Endodermal cell (in vitro differentiated cells): ENCODE measurements around the gene COL5A2. TPM values are rescaled to one million over a fixed set of nuclear protein-coding genes. Genes with fewer than 3 reads are reported as not detected.
A peak's percentile ranks its signal among the peaks of the same experiment; 100 is the strongest.

Experiments used
- DNase-seq: peaks from one replicate; pipeline ENCODE4 v3.0.0-alpha.2; 2017
- H3K27ac ChIP-seq: 2 replicates; pipeline ENCODE4 v1.5.1; 2013; ENCODE audit warnings: mild to moderate bottlenecking, low read depth, low read length, moderate library complexity
- H3K27me3 ChIP-seq: 2 replicates; pipeline ENCODE4 v1.6.1; 2013; ENCODE audit warnings: mild to moderate bottlenecking, low read length, moderate library complexity; ENCODE audit not compliant: insufficient read depth, control insufficient read depth, poor library complexity, severe bottlenecking
- H3K36me3 ChIP-seq: 2 replicates; pipeline ENCODE4 v1.7.0; 2013; ENCODE audit warnings: mild to moderate bottlenecking, low read length, moderate library complexity; ENCODE audit not compliant: control insufficient read depth, insufficient read depth
- H3K4me1 ChIP-seq: one replicate; pipeline ENCODE4 v1.7.0; 2013; ENCODE audit warnings: low read length; ENCODE audit not compliant: control insufficient read depth, insufficient read depth
- H3K4me3 ChIP-seq: 2 replicates; pipeline ENCODE4 v1.5.1; 2013; ENCODE audit warnings: mild to moderate bottlenecking, low read length, moderate library complexity
- H3K9ac ChIP-seq: 2 replicates; pipeline ENCODE4 v1.6.1; 2013; ENCODE audit warnings: mild to moderate bottlenecking, low read length, moderate library complexity; ENCODE audit not compliant: poor library complexity, severe bottlenecking; ENCODE audit errors: extremely low read depth
- H3K9me3 ChIP-seq: 2 replicates; pipeline ENCODE4 v1.6.1; 2013; ENCODE audit warnings: mild to moderate bottlenecking, low read length, moderate library complexity; ENCODE audit not compliant: control insufficient read depth
- H3K27ac Mint-ChIP-seq: 2 replicates; pipeline ENCODE4 v1.8.0; 2020; ENCODE audit warnings: mixed read lengths
- H3K27me3 Mint-ChIP-seq: 2 replicates; pipeline ENCODE4 v1.8.0; 2021; ENCODE audit warnings: mild to moderate bottlenecking, mixed read lengths; ENCODE audit not compliant: insufficient read depth
- H3K36me3 Mint-ChIP-seq: 2 replicates; pipeline ENCODE4 v1.8.0; 2020; ENCODE audit warnings: low read depth, mixed read lengths
- H3K4me1 Mint-ChIP-seq: 2 replicates; pipeline ENCODE4 v1.8.0; 2020; ENCODE audit warnings: mixed read lengths
- H3K4me3 Mint-ChIP-seq: 2 replicates; pipeline ENCODE4 v1.8.0; 2020; ENCODE audit warnings: mild to moderate bottlenecking, moderate library complexity, mixed read lengths
- H3K9me3 Mint-ChIP-seq: 2 replicates; pipeline ENCODE4 v1.8.0; 2020; ENCODE audit warnings: mild to moderate bottlenecking, mixed read lengths
- WGBS, 2 experiments: methylation state at CpG; one replicate each; pipeline versions ENCODE4 v1.1.5 to v1.1.7; 2013; ENCODE audit warnings: missing lambda C conversion rate in 2 of 2, mixed read lengths in 1 of 2; ENCODE audit not compliant: insufficient coverage in 1 of 2, insufficient read length in 1 of 2; 5-methylcytosine and 5-hydroxymethylcytosine counted together
- total RNA-seq, 2 donors: library from RNA; stranded (reverse); fragmentation: NEBNext Ultra II Directional in 1 of 2; extraction: Animal tissue kit (Norgen Biotek cat#: 25700) in 1 of 2; gene quantifications; 2 replicates in 1 of 2; 3 replicates in 1 of 2; pipeline ENCODE4 v1.2.1, GENCODE V29; 2021
- TF ChIP-seq, protein P1 (sequence below): fragments of 200-600 bp; sonication (generic); conservative IDR thresholded peaks from 2 replicates; pipeline ENCODE4 v1.5.0; 2021; ENCODE audit warnings: antibody characterized with exemption, mild to moderate bottlenecking

COL5A2 gene
- total RNA-seq, 2 donors from 2014 or later: 117 to 153 TPM

DNA sequence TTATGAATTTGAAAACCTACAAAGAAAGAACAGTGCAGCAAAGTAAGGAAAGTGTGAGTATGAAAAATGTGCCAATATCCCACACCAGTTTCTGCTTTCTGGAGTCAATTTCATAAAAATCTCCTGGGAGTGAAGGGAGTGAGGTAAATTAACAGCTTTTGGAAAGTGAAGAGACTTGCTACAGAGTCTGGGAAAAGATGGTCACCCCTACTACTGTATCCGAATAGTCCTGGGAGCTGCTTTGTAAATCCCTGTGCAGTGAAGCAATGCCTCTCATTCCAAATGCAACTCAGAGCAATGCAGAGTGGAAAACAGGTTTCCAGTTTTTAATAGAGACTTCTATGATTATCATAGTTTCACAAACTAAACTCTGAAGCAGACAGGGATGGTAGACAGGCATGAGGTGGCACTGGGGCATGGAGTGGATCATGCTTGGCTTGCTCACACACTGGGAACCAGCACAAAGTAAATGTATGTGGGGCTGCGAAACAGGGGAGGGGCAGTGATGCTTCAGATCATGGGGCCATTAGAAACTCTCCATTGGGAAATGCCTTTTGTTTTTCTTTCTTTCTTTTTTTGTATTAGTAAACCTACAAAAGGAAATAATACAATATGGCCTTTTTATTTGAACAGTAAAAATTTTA, 10.6 kb downstream of the COL5A2 start:
- Mint-ChIP-seq H3K4me3 (no peak overlapping the region), H3K4me1 (peaks cover 12% of the 10 kb centered on the region), H3K9me3 (no peaks in the 10 kb centered on the region), H3K27me3 (no peaks in the 10 kb centered on the region), H3K36me3 (peaks cover 5% of the 10 kb centered on the region), H3K27ac (no peak overlapping the region)
- DNase-seq: no peak
- no peak overlapping the region for H3K27ac ChIP-seq
- WGBS, 2 experiments: 95 to 100% methylated on average over 1 to 2 of the region's 2 CpGs
- TF ChIP-seq, protein P1, sequence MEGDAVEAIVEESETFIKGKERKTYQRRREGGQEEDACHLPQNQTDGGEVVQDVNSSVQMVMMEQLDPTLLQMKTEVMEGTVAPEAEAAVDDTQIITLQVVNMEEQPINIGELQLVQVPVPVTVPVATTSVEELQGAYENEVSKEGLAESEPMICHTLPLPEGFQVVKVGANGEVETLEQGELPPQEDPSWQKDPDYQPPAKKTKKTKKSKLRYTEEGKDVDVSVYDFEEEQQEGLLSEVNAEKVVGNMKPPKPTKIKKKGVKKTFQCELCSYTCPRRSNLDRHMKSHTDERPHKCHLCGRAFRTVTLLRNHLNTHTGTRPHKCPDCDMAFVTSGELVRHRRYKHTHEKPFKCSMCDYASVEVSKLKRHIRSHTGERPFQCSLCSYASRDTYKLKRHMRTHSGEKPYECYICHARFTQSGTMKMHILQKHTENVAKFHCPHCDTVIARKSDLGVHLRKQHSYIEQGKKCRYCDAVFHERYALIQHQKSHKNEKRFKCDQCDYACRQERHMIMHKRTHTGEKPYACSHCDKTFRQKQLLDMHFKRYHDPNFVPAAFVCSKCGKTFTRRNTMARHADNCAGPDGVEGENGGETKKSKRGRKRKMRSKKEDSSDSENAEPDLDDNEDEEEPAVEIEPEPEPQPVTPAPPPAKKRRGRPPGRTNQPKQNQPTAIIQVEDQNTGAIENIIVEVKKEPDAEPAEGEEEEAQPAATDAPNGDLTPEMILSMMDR: no peak
- H3K4me1 ChIP-seq: peaks cover 3% of the 10 kb centered on the region
- no peak overlapping the region for H3K4me3 ChIP-seq
- peaks cover 37% of the 10 kb centered on the region for H3K36me3 ChIP-seq
- no peak overlapping the region for H3K9ac ChIP-seq
- no peaks in the 10 kb centered on the region for H3K27me3 ChIP-seq
- H3K9me3 ChIP-seq: no peaks in the 10 kb centered on the region

DNA sequence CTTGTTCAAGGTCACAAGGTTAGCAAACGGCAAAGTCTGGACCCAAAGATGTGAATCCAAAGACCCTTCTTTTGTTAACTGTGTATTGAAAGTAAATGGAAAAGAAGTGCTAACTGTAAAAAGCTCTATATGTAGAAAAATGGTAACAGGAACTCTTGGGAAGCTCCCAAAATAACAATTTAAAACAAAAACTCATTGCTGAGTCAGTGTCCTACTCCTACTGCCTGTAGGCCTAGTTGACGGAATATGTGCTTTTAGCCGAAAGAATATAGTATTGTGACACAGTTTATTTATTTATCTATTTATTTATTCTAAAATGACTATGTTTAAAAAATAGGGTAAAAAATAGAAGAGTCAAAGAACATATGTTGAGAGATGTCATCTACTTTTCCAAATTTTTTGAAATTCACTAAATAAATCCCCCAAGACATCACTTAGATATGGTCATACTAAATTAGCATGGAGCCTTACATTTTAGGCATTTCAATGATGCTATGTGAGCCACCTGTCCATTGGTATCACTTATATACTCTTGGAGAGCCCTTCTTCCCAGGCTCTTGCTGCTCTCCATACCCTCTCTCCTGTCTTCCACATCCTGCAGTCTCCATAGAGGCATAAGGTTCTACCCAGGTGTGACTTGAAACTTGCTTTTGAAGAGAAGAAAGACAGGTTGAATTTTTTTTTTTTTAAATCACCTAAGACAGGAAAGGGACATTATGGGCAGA, 13.7 kb downstream of the COL5A2 start:
- no peak overlapping the region for H3K4me3 Mint-ChIP-seq
- Histone ChIP-seq H3K27ac (no peak overlapping the region), H3K4me1 (no peaks in the 10 kb centered on the region), H3K9me3 (no peaks in the 10 kb centered on the region), H3K27me3 (no peaks in the 10 kb centered on the region), H3K36me3 (peaks cover 44% of the 10 kb centered on the region), H3K4me3 (no peak overlapping the region), H3K9ac (no peak overlapping the region)
- TF ChIP-seq, protein P1: no peak
- H3K36me3 Mint-ChIP-seq: peaks cover 5% of the 10 kb centered on the region
- H3K9me3 Mint-ChIP-seq: no peaks in the 10 kb centered on the region
- DNase-seq: no peak
- H3K4me1 Mint-ChIP-seq: peaks cover 27% of the 10 kb centered on the region
- no peaks in the 10 kb centered on the region for H3K27me3 Mint-ChIP-seq
- WGBS, 2 experiments: 84 to 100% methylated on average over 1 to 2 of the region's 3 CpGs
- peak overlapping the region; percentile 49 for H3K27ac Mint-ChIP-seq

DNA sequence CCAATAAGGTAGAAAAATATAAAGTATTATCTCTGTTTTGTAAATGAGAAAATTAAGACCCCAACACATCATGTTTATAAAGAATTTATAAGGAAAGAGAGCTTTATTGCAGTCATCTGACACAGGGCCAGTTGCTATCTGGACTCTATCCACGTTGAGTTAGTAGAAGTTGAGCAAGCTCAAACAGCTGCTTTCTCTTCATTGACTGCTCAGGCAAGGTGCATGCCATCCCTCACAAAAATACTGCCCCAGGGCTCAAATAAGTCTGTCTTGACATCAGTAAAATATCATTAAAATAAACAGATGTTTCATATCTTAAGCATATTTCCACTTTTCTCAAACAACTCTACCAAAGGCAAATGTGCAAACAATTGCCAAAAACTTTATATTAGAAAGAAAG, 14.8 kb downstream of the COL5A2 start:
- no peak overlapping the region for H3K9ac ChIP-seq
- H3K27ac ChIP-seq: no peak overlapping the region
- H3K4me3 ChIP-seq: no peak overlapping the region
- Mint-ChIP-seq H3K27ac (no peak overlapping the region), H3K27me3 (no peaks in the 10 kb centered on the region), H3K9me3 (no peaks in the 10 kb centered on the region), H3K4me1 (peaks cover 27% of the 10 kb centered on the region), H3K36me3 (peaks cover 5% of the 10 kb centered on the region), H3K4me3 (no peak overlapping the region)
- no peaks in the 10 kb centered on the region for H3K4me1 ChIP-seq
- no peaks in the 10 kb centered on the region for H3K9me3 ChIP-seq
- peaks cover 37% of the 10 kb centered on the region for H3K36me3 ChIP-seq
- H3K27me3 ChIP-seq: no peaks in the 10 kb centered on the region
- 75% methylated on average over 1 of the region's 1 CpG; no CpG with 5 or more reads in 1 of the 2 experiments for WGBS, 2 experiments
- DNase-seq: no peak
- TF ChIP-seq, protein P1: no peak
